Measurements from ENCODE around the gene ADARB2.

The ADARB2 gene

DNA sequence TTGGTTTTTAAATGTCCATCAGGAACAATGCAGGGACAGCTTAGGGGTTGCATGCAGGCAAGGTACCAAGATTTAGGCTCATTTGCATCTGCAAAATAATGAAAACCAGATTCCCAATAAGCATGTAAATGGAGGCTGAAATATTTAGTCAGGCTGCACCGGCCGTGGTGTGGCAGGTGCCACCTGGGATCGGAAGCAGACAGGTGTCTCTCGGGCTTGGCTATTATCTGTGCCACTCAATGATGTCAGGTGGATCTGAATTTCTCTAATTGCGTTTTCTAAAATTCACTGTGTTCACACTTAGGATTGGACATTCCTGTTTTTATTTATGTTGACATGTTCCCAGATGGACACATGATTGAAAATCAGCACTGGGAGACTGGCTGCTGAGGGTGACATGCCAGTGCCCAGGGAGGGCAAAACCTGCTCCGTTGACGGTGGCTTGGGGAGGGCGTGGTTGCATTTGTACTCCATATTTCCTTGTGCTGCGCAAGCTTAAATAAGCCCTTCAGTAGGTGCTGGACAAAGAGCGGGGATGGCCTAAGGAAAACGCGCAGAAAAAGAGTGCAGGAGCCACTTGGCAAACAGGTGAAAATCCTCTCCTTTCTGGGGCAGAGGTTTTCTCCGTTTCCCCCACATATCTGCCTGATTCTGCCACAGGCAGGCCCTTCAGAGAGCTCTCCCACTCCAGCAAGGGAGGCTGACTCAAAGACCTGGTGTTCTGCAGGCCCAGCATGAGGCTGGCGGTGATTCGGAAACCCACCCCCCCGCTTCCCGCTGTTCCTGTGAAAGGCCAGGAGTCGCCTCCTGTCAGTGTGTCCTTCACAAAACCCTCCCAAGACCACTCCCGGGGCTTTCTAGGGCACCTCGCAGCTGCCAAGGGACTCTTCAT lies 538.6 kb downstream of the ADARB2 start:
- no peak overlapping the region for H3K27ac ChIP-seq (replicated peaks)
- no peaks in the 10 kb centered on the region for H3K27me3 ChIP-seq (ENCODE audit: insufficient read depth, poor library complexity, severe bottlenecking)
- TF ChIP-seq POLR2AphosphoS5 (IDR thresholded peaks at IDR 0.05; ENCODE audit: low read depth) = no peak
- TF ChIP-seq, protein P1, sequence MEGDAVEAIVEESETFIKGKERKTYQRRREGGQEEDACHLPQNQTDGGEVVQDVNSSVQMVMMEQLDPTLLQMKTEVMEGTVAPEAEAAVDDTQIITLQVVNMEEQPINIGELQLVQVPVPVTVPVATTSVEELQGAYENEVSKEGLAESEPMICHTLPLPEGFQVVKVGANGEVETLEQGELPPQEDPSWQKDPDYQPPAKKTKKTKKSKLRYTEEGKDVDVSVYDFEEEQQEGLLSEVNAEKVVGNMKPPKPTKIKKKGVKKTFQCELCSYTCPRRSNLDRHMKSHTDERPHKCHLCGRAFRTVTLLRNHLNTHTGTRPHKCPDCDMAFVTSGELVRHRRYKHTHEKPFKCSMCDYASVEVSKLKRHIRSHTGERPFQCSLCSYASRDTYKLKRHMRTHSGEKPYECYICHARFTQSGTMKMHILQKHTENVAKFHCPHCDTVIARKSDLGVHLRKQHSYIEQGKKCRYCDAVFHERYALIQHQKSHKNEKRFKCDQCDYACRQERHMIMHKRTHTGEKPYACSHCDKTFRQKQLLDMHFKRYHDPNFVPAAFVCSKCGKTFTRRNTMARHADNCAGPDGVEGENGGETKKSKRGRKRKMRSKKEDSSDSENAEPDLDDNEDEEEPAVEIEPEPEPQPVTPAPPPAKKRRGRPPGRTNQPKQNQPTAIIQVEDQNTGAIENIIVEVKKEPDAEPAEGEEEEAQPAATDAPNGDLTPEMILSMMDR (IDR thresholded peaks at IDR 0.05; ENCODE audit: insufficient read depth, low read length) = no peak
- TF ChIP-seq, protein P2, sequence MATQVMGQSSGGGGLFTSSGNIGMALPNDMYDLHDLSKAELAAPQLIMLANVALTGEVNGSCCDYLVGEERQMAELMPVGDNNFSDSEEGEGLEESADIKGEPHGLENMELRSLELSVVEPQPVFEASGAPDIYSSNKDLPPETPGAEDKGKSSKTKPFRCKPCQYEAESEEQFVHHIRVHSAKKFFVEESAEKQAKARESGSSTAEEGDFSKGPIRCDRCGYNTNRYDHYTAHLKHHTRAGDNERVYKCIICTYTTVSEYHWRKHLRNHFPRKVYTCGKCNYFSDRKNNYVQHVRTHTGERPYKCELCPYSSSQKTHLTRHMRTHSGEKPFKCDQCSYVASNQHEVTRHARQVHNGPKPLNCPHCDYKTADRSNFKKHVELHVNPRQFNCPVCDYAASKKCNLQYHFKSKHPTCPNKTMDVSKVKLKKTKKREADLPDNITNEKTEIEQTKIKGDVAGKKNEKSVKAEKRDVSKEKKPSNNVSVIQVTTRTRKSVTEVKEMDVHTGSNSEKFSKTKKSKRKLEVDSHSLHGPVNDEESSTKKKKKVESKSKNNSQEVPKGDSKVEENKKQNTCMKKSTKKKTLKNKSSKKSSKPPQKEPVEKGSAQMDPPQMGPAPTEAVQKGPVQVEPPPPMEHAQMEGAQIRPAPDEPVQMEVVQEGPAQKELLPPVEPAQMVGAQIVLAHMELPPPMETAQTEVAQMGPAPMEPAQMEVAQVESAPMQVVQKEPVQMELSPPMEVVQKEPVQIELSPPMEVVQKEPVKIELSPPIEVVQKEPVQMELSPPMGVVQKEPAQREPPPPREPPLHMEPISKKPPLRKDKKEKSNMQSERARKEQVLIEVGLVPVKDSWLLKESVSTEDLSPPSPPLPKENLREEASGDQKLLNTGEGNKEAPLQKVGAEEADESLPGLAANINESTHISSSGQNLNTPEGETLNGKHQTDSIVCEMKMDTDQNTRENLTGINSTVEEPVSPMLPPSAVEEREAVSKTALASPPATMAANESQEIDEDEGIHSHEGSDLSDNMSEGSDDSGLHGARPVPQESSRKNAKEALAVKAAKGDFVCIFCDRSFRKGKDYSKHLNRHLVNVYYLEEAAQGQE (IDR thresholded peaks at IDR 0.05; ENCODE audit: insufficient replicate concordance, low read depth) = no peak
- no peak for TF ChIP-seq SPI1 (IDR thresholded peaks at IDR 0.05; ENCODE audit: borderline replicate concordance, low read depth)
- no peak for TF ChIP-seq GABPA (IDR thresholded peaks at IDR 0.05; ENCODE audit: low read depth)
- no peak for DNase-seq (ENCODE audit: low read depth in 1 of 2, low spot score in 1 of 2)
- H3K4me3 ChIP-seq (replicated peaks; ENCODE audit: insufficient read depth, low read length) = no peak overlapping the region

DNA sequence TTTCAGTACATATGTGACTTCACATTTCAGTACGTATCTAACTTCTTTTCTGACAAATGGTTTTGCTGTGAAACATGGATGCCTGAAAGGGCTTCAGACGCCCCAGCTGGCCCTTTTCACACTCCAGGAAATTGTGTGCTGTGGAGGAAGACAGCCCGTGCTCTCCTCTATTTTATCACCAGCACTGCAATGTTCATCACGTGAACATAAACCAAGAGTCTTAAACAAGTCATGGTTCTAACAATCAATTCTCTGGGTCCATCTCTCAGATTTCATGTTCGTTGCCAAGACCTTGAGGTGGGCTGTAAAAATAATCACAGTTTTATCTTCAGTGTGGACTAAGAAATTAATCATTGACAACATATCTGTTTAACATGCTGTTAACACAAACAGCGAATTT lies 539.9 kb downstream of the ADARB2 start:
- no peak for DNase-seq (ENCODE audit: low read depth in 1 of 2, low spot score in 1 of 2)
- TF ChIP-seq SPI1 (IDR thresholded peaks at IDR 0.05; ENCODE audit: borderline replicate concordance, low read depth) (no peak), GABPA (IDR thresholded peaks at IDR 0.05; ENCODE audit: low read depth) (no peak), POLR2AphosphoS5 (IDR thresholded peaks at IDR 0.05; ENCODE audit: low read depth) (no peak)
- TF ChIP-seq, protein P1 (IDR thresholded peaks at IDR 0.05; ENCODE audit: insufficient read depth, low read length) = no peak
- TF ChIP-seq, protein P2 (IDR thresholded peaks at IDR 0.05; ENCODE audit: insufficient replicate concordance, low read depth) = no peak
- no peaks in the 10 kb centered on the region for H3K27me3 ChIP-seq (ENCODE audit: insufficient read depth, poor library complexity, severe bottlenecking)
- no peak overlapping the region for H3K27ac ChIP-seq (replicated peaks)
- no peak overlapping the region for H3K4me3 ChIP-seq (replicated peaks; ENCODE audit: insufficient read depth, low read length)

DNA sequence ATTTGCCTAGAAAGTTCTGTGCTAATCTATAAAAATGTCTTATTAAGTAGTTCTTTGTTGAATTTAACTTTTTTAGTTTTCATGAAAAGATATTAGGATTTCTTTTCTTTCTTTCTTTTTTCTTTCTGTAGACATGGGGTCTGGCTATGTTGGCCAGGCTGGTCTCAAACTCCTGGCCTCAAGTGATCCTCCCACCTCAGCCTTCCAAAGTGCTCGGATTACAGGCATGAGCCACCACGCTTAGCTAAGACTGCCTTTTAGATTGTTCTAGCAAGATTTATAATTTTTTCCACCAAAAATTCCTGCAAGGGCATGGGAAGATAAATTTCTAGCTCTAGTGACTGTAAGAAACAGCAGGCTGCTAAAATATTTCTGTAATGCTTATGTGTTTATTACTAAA lies 540.7 kb downstream of the ADARB2 start:
- no peak for TF ChIP-seq SPI1 (IDR thresholded peaks at IDR 0.05; ENCODE audit: borderline replicate concordance, low read depth)
- TF ChIP-seq POLR2AphosphoS5 (IDR thresholded peaks at IDR 0.05; ENCODE audit: low read depth) = no peak
- TF ChIP-seq, protein P1 (IDR thresholded peaks at IDR 0.05; ENCODE audit: insufficient read depth, low read length) = no peak
- TF ChIP-seq, protein P2 (IDR thresholded peaks at IDR 0.05; ENCODE audit: insufficient replicate concordance, low read depth) = no peak

More for the DNA sequence above, 540.7 kb downstream of the ADARB2 start:
- Histone ChIP-seq H3K27ac (replicated peaks) (no peak overlapping the region), H3K4me3 (replicated peaks; ENCODE audit: insufficient read depth, low read length) (no peak overlapping the region), H3K27me3 (ENCODE audit: insufficient read depth, poor library complexity, severe bottlenecking) (no peaks in the 10 kb centered on the region)
- no peak for DNase-seq (ENCODE audit: low read depth in 1 of 2, low spot score in 1 of 2)

Measured in HL-60 (cell line).